Placental epithelial cell (primary cell): ENCODE results near the gene TAS2R8. TPM values are rescaled to one million over a fixed set of nuclear protein-coding genes. Genes with fewer than 3 reads are reported as not detected.

ENCODE experiments used
- small RNA-seq: library from RNA; depleted of rRNA; stranded (forward); fragments of <200 nt; gene quantifications from one replicate; pipeline ENCODE3, GENCODE V24; 2012
- total RNA-seq: library from RNA; depleted of rRNA; stranded (reverse); fragments of >200 nt; gene quantifications from 2 replicates; pipeline ENCODE4 v1.2.3, GENCODE V29; 2012

Gene TAS2R8
- total RNA-seq: not detected in 2 replicates

GRCh38 chr12:10807186-10807585 is at the start of gene TAS2R8:
Gene TAS2R8 (minus strand): TSS chr12:10807286. CDS start chr12:10806980, 306 bp downstream.

GRCh38 chr12:10849425-10849878 is 42.4 kb upstream of the TAS2R8 start, which contains the start of gene PRR4:
Gene PRR4 (minus strand): TSS chr12:10849475. CDS start chr12:10849437, 38 bp downstream.

DNA sequence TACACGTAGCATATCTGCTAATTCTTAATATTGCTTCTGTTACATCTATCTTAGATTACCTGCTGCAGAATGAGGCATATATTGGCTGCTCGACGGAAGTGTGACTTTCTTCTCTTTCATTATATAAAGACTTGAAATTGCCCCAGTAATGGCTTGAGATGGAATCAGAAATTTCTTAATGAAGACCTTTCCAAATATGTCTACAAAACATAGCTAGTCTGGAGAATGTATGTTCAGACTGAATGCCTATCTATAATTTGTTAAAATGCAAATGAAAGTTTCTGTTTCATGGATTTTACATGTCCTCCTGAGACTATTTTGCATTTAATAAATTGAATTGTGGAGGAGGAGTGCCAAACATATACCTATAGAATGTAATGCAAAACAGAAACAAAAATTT is 19.2 kb upstream of the TAS2R8 start, which contains the start of gene TAS2R10:
Gene TAS2R10 (minus strand): TSS at position 101 of the 400 bp plus-strand sequence. CDS start 89 bp downstream, at position 12.

DNA sequence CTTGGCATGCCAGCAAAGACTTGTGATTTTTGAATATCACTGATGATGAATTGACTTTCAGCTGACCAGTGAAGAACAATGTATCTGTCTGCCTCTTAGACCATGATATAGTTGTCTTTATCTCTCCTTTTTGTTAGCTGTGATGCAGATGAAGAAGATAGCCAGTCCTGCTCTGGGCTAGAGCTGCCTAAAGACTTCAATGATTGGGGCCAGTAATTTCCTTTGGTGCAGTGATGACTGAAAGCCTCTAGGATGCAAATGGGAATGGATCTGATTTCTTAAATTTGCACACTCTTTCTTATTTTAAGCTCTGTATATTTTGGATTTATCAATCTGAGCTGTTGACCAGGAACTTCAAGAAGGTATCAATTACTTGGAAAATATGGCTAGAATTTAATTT is 3.0 kb upstream of the TAS2R8 start, which contains the start of gene TAS2R9:
Gene TAS2R9 (minus strand): TSS at position 101 of the 400 bp plus-strand sequence. CDS start 93 bp downstream, at position 8.

DNA sequence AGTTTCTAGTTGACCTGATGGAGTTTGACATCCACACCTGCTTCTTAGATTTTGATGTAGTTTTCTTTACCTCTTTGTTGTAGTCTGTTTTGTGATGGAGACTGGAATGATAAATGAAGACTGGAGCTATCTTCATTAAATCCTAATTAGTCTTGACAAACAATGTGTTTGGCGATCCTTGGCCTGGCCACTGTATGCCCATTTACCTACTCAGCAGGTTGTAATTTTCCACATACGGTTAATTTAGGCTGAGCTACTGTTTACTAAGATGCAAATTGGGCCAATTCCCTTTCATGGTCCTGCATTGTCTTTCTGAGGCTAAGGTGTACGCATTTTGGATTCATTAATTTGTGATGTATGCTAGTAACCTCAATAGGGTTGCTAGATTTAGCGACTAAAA is 4.5 kb downstream of the TAS2R8 start, which contains the start of gene TAS2R7:
Gene TAS2R7 (minus strand): TSS at position 41 of the 400 bp plus-strand sequence. CDS start 57 bp downstream, outside the sequence.

Small RNAs within 50 kb of the gene (small RNA-seq; reads per million reads assigned to genes)
- not detected for gene PRR4

Other genes with a start within 250 kb of the TAS2R8 start
- 12.5 and 20.0 TPM in 2 replicates for gene MAGOHB, start 193.7 kb downstream of the TAS2R8 start, total RNA-seq
- 22.0 and 31.2 TPM in 2 replicates for gene STYK1, start 133.2 kb downstream of the TAS2R8 start, total RNA-seq
- 177 and 242 TPM in 2 replicates for gene YBX3, start 84.0 kb downstream of the TAS2R8 start, total RNA-seq
- gene TAS2R7, start 4.7 kb downstream of the TAS2R8 start, total RNA-seq: 0.39 TPM in 1 of 2 replicates, not detected in the other
- not detected in 2 replicates for gene TAS2R9, start 2.9 kb upstream of the TAS2R8 start, total RNA-seq
- gene TAS2R10, start 19.1 kb upstream of the TAS2R8 start, total RNA-seq: 0.33 and 1.6 TPM in 2 replicates
- 0.98 and 3.5 TPM in 2 replicates for gene PRR4, start 42.2 kb upstream of the TAS2R8 start, total RNA-seq
- gene PRH1, start 77.0 kb upstream of the TAS2R8 start, total RNA-seq: 21.8 and 24.3 TPM in 2 replicates
- 1.5 and 2.0 TPM in 2 replicates for gene TAS2R13, start 102.3 kb upstream of the TAS2R8 start, total RNA-seq
- 1.1 and 1.2 TPM in 2 replicates for gene PRH2, start 122.0 kb upstream of the TAS2R8 start, total RNA-seq
- gene TAS2R14, start 132.0 kb upstream of the TAS2R8 start, total RNA-seq: 2.5 and 2.7 TPM in 2 replicates
- gene TAS2R50, start 179.6 kb upstream of the TAS2R8 start, total RNA-seq: 3.1 and 4.1 TPM in 2 replicates
- 2.7 and 4.1 TPM in 2 replicates for gene TAS2R20, start 191.0 kb upstream of the TAS2R8 start, total RNA-seq
- gene TAS2R19, start 215.3 kb upstream of the TAS2R8 start, total RNA-seq: 4.7 and 6.2 TPM in 2 replicates
- 3.1 and 7.1 TPM in 2 replicates for gene TAS2R31, start 224.1 kb upstream of the TAS2R8 start, total RNA-seq